IMR-90 (cell line): ENCODE results near the gene DNTT.

Experiments
- BHLHE40 ChIP-seq: fragments of 150-350 bp; IDR thresholded peaks from 2 replicates; pipeline ENCODE4 v1.6.1; 2016; ENCODE audit warnings: mild to moderate bottlenecking, low read depth, low read length
- CEBPB ChIP-seq: IDR thresholded peaks from 2 replicates; pipeline ENCODE4 v1.6.1; 2012; ENCODE audit warnings: low read depth, low read length, improper control_type of control experiment
- CTCF ChIP-seq: conservative IDR thresholded peaks from 2 replicates; pipeline ENCODE4 v1.5.1; 2012; ENCODE audit warnings: mild to moderate bottlenecking, low read depth, low read length, improper control_type of control experiment
- FOS ChIP-seq: fragments of 150-350 bp; IDR thresholded peaks from 2 replicates; pipeline ENCODE4 v1.6.1; 2016; ENCODE audit warnings: low read depth, low read length
- MAZ ChIP-seq: IDR thresholded peaks from 2 replicates; pipeline ENCODE4 v1.6.1; 2012; ENCODE audit warnings: low read depth, mild to moderate bottlenecking, low read length, improper control_type of control experiment, moderate library complexity, borderline replicate concordance
- POLR2A ChIP-seq: IDR thresholded peaks from 2 replicates; pipeline ENCODE4 v1.6.1; 2012; ENCODE audit warnings: mild to moderate bottlenecking, low read depth, low read length
- RCOR1 ChIP-seq: IDR thresholded peaks from 2 replicates; pipeline ENCODE4 v1.6.1; 2012; ENCODE audit warnings: mild to moderate bottlenecking, low read length, improper control_type of control experiment; ENCODE audit not compliant: insufficient replicate concordance
- RFX5 ChIP-seq: IDR thresholded peaks from 2 replicates; pipeline ENCODE4 v1.8.0; 2012; ENCODE audit warnings: low read depth, mild to moderate bottlenecking, low read length, moderate library complexity
- SMC3 ChIP-seq: fragments of 150-350 bp; IDR thresholded peaks from 2 replicates; pipeline ENCODE4 v1.6.1; 2016; ENCODE audit warnings: low read depth, mild to moderate bottlenecking, antibody characterized with exemption, low read length, moderate library complexity
- USF2 ChIP-seq: fragments of 150-350 bp; IDR thresholded peaks from 2 replicates; pipeline ENCODE4 v1.6.1; 2017; ENCODE audit warnings: mild to moderate bottlenecking, antibody characterized with exemption, low read length, low read depth

- TF ChIP-seq FOS (no peak), CTCF (no peak), RCOR1 (no peak), MAZ (no peak), USF2 (no peak), CEBPB (no peak), POLR2A (no peak), BHLHE40 (no peak), SMC3 (no peak), RFX5 (no peak)
Observed at GRCh38 chr10:96379758-96380157, 75.5 kb downstream of the DNTT start.
